ENCODE results near the gene BBS9.

The BBS9 gene

GRCh38 chr7:33646166-33646565 lies 516.8 kb downstream of the BBS9 start:
- DNase-seq (ENCODE audit: low read depth in 2 of 2), result no peak

DNA sequence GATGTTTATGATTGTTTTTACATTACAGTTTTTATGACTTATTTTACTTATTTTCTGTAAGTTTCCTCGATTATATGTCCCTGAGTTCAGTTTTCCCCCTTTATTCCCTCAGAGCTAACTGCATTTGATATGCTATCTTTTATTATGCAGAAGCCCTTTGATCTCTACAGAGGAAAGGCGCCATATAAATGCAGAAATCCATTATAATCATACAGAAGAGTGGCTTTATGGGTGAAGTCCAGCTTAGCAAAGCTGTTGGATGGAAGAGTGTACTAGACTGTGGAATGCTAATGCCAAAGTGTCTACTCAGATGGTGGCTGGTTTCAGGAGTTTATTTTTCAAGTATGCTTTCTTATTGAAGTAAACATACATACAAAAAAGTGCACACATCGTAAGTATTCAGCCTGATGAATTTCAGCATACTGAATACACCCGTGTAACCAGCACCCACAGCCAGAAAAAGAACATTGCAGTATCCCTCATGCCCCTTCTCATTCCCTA lies 517.6 kb downstream of the BBS9 start:
- DNase-seq (ENCODE audit: low read depth in 2 of 2), result no peak

DNA sequence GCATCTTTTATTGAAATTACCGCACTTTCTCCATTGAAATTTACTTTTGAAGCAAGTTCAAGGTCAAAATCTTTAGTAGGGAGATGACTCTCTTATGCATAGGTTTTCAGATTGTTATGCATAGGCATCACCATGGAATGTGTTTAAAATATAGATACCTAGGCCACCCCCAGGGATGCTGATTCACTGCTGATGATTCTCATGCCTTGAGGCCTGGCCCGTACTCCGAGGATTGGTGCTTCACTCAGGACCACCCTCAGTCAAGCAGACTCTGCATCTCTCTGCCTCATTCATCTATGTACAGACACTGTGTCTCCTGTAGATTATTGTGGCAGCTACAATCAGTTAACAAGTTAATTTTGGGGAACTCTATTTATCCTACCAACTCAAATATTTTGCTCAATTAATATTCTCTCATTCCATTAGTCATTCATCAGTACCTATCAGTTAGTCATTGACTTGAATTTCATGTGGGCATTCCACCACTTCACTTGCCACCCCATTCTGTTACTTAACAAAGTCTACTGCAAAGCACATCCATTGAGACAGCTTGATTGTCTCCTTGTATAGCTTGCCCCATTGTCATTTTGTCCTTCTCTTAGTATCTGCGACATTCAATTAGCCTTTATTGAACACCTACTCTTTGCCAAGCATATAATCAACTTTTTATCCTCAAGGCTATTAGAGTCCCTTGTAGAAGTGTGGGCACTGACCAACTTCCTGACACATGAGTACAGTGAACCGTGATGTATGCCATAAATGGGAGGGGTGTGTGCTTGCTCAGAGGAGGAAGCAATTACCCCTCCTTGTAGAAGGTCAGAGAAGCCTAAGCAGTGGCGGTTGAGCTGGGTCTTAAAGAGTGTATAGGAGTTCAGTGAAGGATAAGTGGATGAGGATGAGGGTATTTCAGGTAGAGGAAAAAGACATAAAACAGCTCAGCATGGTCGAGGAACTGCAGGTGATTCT lies 520.4 kb downstream of the BBS9 start:
- no peak for DNase-seq (ENCODE audit: low read depth in 2 of 2)

DNA sequence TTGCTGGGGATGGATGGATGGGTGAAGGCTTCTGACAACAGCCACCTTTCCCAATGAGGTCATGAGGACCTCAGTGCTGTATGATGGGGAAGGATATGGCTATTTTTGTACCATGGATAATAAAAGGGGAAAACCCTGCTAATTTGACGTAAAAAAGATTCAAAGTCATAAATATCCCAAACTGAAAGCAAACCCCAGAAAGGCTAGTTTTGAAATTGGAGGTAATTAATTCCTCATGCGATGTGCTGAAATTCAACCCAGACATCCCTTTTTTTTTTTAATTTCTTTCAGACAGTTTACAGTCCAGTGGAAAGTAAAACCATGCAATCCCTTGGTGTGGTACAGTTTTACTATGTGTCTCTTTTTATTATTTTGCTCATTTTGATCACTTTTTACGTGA lies 521.5 kb downstream of the BBS9 start:
- no peak for DNase-seq (ENCODE audit: low read depth in 2 of 2)

DNA sequence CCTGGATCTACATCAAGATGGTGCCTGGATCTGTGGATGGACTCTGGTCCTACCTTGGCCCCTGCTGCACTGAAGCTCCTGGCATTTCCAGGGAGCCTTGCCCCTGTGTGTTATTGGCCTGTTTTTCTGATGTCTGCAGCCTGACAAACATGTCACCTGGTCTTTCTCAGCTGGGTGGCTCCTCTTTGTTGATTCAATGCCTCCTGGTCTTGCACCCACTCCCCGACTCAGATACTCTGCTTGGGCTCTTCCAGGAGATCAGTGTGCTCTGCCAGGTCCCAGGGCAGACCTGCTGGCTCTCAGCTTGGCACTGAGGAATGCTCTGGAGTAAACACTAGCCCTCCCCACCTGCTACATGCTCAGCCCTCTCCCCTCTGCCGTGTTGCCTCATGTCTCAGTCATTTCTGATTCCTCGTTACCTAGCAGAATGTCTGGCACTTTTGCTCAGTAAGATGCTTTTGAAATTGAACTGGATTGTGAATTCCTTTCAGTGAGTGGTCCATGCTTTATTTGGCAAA lies 522.7 kb downstream of the BBS9 start:
- DNase-seq (ENCODE audit: low read depth in 2 of 2), result no peak

DNA sequence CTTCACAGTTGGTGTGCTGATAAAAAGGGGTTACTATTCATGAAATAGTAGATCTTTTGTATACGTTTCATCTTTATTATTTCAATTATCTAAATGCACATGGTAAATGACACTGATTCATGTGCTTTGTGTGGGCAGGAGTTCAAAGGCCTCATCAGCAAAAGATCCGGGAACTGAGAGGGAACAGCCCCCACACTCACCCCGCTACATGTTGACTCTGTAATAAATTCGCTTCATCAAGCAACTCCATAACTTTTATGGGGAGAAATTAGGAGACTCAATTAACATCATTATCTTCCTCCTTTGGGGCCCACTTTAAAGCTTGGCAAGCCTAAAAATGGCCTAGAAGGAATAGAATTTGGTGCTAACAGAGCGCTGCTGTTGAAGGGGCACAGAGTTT lies 525.3 kb downstream of the BBS9 start:
- DNase-seq (ENCODE audit: low read depth in 2 of 2), result no peak

Measured in stimulated activated CD4-positive, alpha-beta T cell treated with anti-CD3 and anti-CD28 coated beads, Interleukin-1b, Interleukin-23, amount 100 ng/mL, for 1 hour (primary cell).